ENCODE results near the gene CYP24A1.

Gene CYP24A1

GRCh38 chr20:54201268-54201846 is 27.6 kb upstream of the CYP24A1 start:
- no peak for DNase-seq

DNA sequence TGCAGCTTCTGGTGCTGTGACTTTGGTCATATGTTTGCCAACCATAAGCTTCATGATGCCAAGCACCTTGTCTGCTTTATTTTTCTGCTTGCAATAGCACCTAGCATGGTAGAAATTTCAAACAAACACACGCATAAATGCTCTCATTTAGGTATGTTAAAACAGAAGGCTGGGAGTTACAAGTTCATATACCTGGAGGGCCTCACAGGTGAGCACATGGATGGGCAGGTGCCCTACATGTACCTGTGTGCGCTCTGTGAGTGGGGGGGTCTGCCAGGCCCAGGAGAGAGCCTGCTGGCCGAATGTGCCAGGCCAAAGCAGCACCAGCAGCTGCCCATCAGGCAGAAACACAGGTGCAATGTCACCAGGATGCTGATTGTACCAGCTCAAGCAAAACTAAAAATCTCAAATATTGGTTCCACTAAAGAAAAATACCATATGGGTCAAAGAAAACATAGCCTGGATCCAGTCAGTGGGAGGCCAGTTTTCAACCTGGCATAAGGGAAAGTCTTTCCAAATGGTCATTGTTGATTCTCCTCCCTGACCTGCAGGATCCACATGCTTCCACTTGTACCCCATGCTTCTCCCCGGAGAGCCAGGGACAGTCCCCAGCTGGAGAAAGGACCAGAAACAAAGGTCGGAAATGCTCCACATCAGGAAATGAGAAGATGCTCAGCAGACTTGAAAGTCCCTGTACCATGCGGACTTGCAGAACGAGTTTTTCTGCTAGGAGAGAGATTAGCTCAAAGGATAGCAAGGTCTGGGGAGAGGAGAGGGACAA is 26.9 kb upstream of the CYP24A1 start:
- DNase-seq, result no peak

GRCh38 chr20:54199721-54200176 is 26.0 kb upstream of the CYP24A1 start:
- DNase-seq, result peak; percentile 43

- DNase-seq, result no peak
Observed at GRCh38 chr20:54199283-54199682, 25.5 kb upstream of the CYP24A1 start.

- DNase-seq, result no peak
Observed at GRCh38 chr20:54197621-54198604, 24.1 kb upstream of the CYP24A1 start.

DNA sequence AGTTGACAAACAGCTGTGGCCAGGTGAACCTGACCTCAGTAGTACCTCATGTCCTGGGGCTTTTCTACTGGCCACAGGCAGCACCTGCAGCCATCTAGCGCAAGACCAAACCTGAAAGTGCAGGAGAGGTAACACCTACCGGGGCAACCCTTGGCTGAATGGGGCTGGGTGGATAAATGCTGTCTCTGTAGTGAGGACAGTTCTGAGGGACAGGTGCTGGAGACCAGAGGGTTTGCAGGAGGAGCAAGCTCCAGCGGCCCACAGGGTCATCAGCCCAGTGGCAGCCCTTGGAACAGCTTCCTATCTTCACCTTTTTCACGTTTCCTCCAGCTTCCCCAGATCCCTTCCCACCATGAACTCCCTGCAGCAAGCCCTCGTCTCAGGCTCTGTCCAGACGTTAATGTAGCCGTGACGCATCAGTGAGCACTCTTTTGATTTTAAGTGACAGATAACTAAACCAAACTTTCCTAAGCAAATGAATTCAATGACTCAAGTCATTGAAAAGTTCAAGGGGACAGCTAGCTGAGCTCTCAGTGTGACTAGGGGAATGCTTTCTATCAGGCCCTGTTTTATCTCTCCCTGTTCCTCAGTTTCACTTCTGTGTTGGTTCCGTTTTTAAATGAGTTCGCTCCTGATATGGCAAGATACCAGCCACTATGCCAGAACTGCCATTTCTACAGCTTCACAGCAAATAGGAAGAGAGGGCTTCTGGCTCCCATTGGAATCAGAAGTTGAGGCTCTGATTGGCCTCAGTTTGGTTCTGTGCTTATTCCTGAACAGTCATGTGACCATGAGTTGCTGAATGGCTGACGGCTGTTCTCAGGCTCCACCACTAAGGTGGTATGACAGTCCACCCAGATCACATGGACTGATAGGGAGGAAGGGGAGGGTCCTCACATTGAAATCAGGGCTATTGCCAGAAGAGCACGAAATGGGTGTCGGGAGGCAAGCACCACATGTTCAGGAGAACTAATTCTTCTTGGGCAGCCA is 22.0 kb upstream of the CYP24A1 start:
- no peak for DNase-seq

GRCh38 chr20:54194724-54195438 is 21.1 kb upstream of the CYP24A1 start:
- DNase-seq, result no peak

DNA sequence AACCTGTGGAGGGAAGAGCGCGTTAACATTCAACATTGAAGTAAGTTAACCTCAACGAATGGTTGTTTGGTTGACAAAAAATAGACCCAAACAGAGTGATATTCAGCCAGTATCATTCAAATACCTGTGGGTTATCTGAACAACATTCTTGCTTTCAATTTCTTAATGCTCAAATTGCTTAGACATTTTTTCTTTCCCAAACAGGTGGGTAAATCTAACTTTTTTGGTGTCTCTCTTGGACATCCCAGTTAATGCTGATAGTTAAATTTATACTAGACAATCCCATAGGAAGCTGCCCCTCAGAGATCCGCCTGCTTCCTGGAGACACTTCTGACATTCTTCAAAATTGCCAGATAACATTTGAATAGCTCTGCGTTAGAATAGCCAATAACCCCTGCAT is 20.0 kb upstream of the CYP24A1 start:
- no peak for DNase-seq

DNA sequence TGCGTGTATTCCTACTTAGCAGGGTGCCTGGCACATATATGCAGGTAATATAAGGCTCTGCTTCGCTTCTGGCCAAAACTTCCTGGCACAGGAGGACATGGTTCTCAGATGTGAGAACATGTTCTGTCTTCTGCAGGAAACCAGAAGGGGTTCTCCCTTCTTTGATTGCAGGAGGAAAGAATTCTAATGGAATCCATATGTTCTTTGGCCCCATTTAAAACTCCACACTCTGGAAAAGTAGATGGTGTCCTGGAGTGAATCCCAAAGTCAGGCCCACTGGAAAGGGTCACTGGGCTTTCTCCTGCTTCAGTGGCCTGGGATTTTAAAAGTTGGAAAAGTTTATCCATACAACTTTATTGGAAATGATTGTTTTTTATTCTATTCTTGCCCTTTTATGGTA is 16.4 kb upstream of the CYP24A1 start:
- no peak for DNase-seq

DNA sequence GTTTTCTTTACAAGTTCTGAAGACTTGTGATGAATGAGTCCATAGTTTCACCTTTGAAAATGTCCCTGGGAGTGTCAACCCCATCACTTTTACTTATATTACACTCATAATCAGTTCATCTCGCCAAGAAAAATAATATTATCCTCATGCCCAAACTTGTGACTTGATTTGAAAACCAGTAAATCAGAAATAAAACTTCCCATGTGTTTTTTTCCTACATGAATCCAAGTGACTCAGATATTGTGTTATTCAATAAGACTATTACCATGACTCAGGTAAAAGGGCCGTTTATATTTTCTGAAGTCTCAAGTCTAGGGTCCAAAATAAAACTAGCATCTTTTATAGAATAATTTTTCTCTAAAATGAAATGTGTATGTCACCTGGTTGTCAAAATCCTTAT is 15.8 kb upstream of the CYP24A1 start:
- DNase-seq, result no peak

DNA sequence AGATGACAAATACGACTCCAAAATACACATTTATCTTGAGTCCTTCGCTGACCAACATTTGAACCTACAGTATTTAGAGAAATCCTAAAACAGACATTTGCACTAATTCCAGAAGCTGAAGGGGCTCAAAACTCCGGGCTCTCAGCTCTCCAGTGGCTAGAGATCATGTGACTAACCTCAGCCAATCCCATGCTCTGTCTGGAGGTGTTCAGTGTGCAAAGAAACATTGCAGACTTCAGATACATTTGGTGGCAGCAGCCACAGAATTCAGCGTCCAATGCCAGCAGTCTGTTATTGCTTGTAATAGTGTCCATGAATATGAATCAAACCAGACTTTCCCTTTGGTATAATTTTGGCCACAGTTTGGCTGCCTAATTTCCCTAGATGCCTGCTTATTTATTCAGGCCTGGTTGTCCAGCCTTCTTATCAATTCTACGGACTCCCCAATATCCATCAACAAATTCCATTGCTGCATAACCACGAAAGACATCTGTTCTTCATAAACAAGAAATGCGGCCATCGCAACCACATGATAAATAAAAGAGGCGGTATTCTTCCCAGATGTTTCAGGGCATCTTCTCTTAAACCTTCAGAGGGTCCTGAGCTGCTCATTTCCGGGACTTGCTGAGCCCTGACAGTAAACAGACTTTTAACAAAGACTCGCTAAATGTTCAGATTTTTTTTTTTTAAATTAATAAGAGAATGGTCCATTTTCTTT is 14.5 kb upstream of the CYP24A1 start:
- no peak for DNase-seq

DNA sequence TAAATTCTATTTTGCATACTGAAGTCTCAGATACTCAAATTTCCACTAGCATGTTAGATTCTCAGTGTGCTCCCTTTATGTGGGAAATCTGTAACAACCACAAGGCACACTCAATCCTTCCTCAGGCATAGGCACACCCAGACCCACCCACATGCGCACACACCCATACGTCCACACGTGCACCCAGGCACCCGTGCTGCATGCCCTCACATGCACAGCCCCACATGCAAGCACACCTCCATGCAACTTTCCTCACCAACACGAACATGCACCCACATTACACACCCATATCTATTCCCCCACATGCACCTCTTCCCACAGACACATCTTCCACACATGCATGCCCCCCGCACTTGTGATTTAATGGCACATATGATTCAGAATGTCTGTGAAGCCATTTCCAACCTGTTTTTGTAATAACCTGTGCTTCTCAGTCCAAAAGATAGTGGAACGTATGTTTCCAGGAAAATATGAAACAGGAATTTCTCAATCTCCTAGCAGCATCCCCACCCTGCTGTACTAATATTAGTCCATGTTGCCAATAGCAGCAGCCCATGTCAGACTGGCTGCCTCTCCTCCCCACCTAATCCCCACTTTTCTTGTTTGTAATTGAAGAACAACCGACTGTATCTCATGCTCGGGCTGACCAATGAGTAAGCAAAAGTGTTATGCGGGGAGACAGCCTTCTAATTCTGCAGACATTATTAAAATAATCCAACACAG is 11.3 kb upstream of the CYP24A1 start:
- no peak for DNase-seq

- no peak for DNase-seq
Observed at GRCh38 chr20:54184071-54184470, 10.3 kb upstream of the CYP24A1 start.

DNA sequence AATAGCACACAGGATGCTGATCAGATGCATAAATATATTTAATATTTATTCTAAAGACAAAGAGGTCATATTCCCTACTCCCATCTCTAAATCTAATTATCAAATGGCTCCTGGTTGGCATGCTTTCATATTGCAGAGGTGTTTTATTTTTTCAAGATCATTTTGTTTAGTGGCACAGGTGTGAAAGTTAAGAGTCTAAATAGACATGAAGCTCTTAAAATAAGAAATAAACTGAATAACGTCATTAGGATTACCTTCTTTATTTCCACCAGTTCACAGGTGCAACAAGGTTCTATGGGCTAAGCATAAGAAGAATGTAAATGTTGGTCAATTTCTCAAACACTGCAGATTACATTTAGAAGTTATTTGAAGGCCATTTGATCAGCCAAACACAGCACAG is 7.1 kb upstream of the CYP24A1 start:
- DNase-seq, result no peak

- no peak for DNase-seq
Observed at GRCh38 chr20:54179946-54180345, 6.2 kb upstream of the CYP24A1 start.

GRCh38 chr20:54178256-54178655 is 4.5 kb upstream of the CYP24A1 start:
- DNase-seq, result no peak

DNA sequence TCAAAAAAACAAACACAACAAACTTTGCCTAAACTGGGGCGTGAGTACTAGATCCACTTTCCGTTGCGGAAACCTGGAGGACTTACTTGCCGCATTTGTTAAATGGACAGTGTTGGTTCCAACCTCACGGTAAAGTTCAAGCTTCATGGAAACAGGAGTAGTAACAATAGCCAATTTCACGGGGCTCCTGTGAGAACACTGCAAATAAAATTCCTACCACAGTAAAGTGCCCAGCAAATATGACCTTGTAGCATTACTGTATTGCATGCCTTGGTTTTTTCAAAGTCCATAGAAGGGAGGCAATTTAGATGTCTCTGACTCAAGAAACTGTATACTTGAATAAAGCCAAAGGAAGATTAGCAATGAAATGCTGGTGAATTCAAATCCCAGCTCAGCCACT is 3.6 kb upstream of the CYP24A1 start:
- DNase-seq, result no peak

GRCh38 chr20:54176610-54177009 is 2.8 kb upstream of the CYP24A1 start:
- DNase-seq, result no peak

DNA sequence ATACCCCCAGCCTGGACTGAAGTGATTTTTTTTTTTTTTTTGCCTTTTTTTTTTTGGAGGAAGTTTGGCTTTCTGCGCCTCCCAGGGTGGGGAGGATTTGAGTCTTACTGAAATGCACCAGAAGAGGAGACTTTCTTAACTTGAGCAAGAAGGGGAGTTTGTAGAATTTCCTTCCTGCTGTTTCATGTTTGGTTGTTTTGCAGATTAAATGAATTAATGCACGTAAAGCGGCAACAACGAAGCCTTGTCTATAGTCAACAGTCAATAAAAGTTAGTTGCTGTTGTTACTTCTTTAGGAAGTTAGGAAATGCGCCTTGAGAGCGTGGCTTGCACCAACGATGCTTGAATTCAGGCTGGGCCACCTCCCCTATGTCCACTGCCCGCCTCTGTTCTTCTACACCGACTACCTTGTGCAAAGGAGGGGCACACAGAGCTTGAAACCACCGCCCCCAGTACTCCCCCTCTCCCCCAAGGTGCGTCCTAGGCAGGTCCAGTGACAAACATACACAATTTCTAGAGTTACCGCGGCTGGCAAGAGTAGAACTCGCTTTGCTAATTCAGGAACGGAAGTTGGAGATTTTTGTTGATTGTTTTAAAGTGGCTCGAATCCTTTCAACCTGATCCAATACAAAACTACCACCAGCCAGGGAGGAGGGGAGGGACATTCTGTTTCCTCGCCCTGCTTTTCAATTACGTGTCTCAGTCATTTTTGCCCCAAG is 830 bp upstream of the CYP24A1 start:
- DNase-seq, result no peak
